H7 (cell line): ENCODE measurements around the gene SAMD15. TPM values are rescaled to one million over a fixed set of nuclear protein-coding genes. Genes with fewer than 3 reads are reported as not detected.
"Not testable (repeated sequence)": the region's sequence is repeated elsewhere in the genome, so short reads cannot be mapped to it uniquely, and the experiment has no call there.

Experiments
- DNase-seq: peaks from one replicate; pipeline ENCODE4 v3.0.0; 2012
- H3K27me3 ChIP-seq: 2 replicates; pipeline ENCODE4 v1.6.0; 2011; ENCODE audit warnings: mild to moderate bottlenecking, low read length; ENCODE audit not compliant: control insufficient read depth, insufficient read depth
- H3K36me3 ChIP-seq: replicated peaks from 2 replicates; pipeline ENCODE4 v1.5.1; 2011; ENCODE audit warnings: low read length; ENCODE audit not compliant: control insufficient read depth, insufficient read depth
- H3K4me3 ChIP-seq: 2 replicates; pipeline ENCODE4 v1.5.1; 2011; ENCODE audit warnings: low read depth, mild to moderate bottlenecking, control low read depth, low read length, moderate library complexity; ENCODE audit not compliant: insufficient read depth
- total RNA-seq: library from RNA; depleted of rRNA; stranded (reverse); fragments of >200 nt; shearing (Covaris generic); gene quantifications from 2 replicates; pipeline ENCODE4 v1.2.3, GENCODE V29; 2014; rRNA removed

The SAMD15 gene
- total RNA-seq, result 0.48 TPM in 1 of 2 replicates, not detected in the other

GRCh38 chr14:77376771-77377501 lies at the start of gene SAMD15, which contains the start of gene TMED8:
SAMD15 (plus strand) TSS chr14:77377379; CDS start chr14:77377419, 40 bp downstream.
TMED8 (minus strand) TSS chr14:77377094; CDS start chr14:77377053, 41 bp downstream.
- no peaks in the 10 kb centered on the region for H3K27me3 ChIP-seq
- DNase-seq, result peak; percentile 94

GRCh38 chr14:77329872-77330271 lies 47.3 kb upstream of the SAMD15 start:
- no peak overlapping the region for H3K4me3 ChIP-seq
- no peaks in the 10 kb centered on the region for H3K27me3 ChIP-seq
- no peaks in the 10 kb centered on the region for H3K36me3 ChIP-seq
- DNase-seq, result no peak

More at GRCh38 chr14:77376771-77377501, at the start of gene SAMD15, which contains the start of gene TMED8:
- Histone ChIP-seq H3K36me3 (no peaks in the 10 kb centered on the region), H3K4me3 (peak within 1 kb of the TSS; percentile 61)

GRCh38 chr14:77335576-77335975 lies 41.6 kb upstream of the SAMD15 start:
- Histone ChIP-seq H3K27me3 (no peaks in the 10 kb centered on the region), H3K36me3 (no peaks in the 10 kb centered on the region), H3K4me3 (no peak overlapping the region)
- no peak for DNase-seq

GRCh38 chr14:77337255-77337654 lies 39.9 kb upstream of the SAMD15 start:
- H3K36me3 ChIP-seq, H3K4me3 ChIP-seq, DNase-seq, H3K27me3 ChIP-seq: not testable (repeated sequence)

GRCh38 chr14:77337880-77338279 lies 39.3 kb upstream of the SAMD15 start:
- H3K27me3 ChIP-seq, result no peaks in the 10 kb centered on the region
- peak; percentile 40 for DNase-seq
- H3K36me3 ChIP-seq, result peaks cover 2% of the 10 kb centered on the region
- H3K4me3 ChIP-seq, result no peak overlapping the region

GRCh38 chr14:77338302-77338701 lies 38.9 kb upstream of the SAMD15 start:
- Histone ChIP-seq H3K36me3 (peaks cover 2% of the 10 kb centered on the region), H3K27me3 (no peaks in the 10 kb centered on the region), H3K4me3 (no peak overlapping the region)
- DNase-seq, result peak; percentile 46

GRCh38 chr14:77339407-77339806 lies 37.8 kb upstream of the SAMD15 start:
- Histone ChIP-seq H3K36me3 (peaks cover 2% of the 10 kb centered on the region), H3K27me3 (no peaks in the 10 kb centered on the region), H3K4me3 (no peak overlapping the region)
- no peak for DNase-seq

- DNase-seq, result no peak
- no peak overlapping the region for H3K4me3 ChIP-seq
These were observed 36.8 kb upstream of the SAMD15 start for GRCh38 chr14:77340389-77340788.

GRCh38 chr14:77342726-77343397 lies 34.3 kb upstream of the SAMD15 start:
- H3K36me3 ChIP-seq, result peaks cover 2% of the 10 kb centered on the region
- no peak overlapping the region for H3K4me3 ChIP-seq
- DNase-seq, result peak; percentile 33
- H3K27me3 ChIP-seq, result no peaks in the 10 kb centered on the region

More at GRCh38 chr14:77340389-77340788, 36.8 kb upstream of the SAMD15 start:
- Histone ChIP-seq H3K36me3 (peaks cover 2% of the 10 kb centered on the region), H3K27me3 (no peaks in the 10 kb centered on the region)

GRCh38 chr14:77343662-77344061 lies 33.5 kb upstream of the SAMD15 start:
- H3K4me3 ChIP-seq, result no peak overlapping the region
- no peaks in the 10 kb centered on the region for H3K27me3 ChIP-seq
- DNase-seq, result no peak
- peaks cover 2% of the 10 kb centered on the region for H3K36me3 ChIP-seq

GRCh38 chr14:77344377-77344996 lies 32.7 kb upstream of the SAMD15 start:
- Histone ChIP-seq H3K27me3 (no peaks in the 10 kb centered on the region), H3K4me3 (no peak overlapping the region), H3K36me3 (peaks cover 2% of the 10 kb centered on the region)
- DNase-seq, result no peak

- H3K27me3 ChIP-seq, result no peaks in the 10 kb centered on the region
- H3K36me3 ChIP-seq, result no peaks in the 10 kb centered on the region
- no peak overlapping the region for H3K4me3 ChIP-seq
- no peak for DNase-seq
These were observed 30.7 kb upstream of the SAMD15 start for GRCh38 chr14:77346495-77346894.

- Histone ChIP-seq H3K27me3 (no peaks in the 10 kb centered on the region), H3K36me3 (no peaks in the 10 kb centered on the region), H3K4me3 (no peak overlapping the region)
- DNase-seq, result no peak
These were observed 29.4 kb upstream of the SAMD15 start for GRCh38 chr14:77347751-77348150.

GRCh38 chr14:77353469-77354141 lies 23.6 kb upstream of the SAMD15 start:
- Histone ChIP-seq H3K4me3 (no peak overlapping the region), H3K36me3 (no peaks in the 10 kb centered on the region), H3K27me3 (no peaks in the 10 kb centered on the region)
- no peak for DNase-seq
